Testis (tissue), 3 donors: ENCODE data around the gene OTX1. TPM values are rescaled to one million over a fixed set of nuclear protein-coding genes. Genes with fewer than 3 reads are reported as not detected.

Experiments
- DNase-seq: peaks from one replicate; pipeline ENCODE4 v3.0.0-alpha.2; 2019
- H3K27ac ChIP-seq, 2 donors: fragments of 200-600 bp; sonication (generic); one replicate each; pipeline ENCODE4 v1.5.1; 2019
- H3K27me3 ChIP-seq: fragments of 200-600 bp; sonication (generic); one replicate; pipeline ENCODE4 v1.5.1; 2019
- H3K36me3 ChIP-seq: fragments of 200-600 bp; sonication (generic); one replicate; pipeline ENCODE4 v1.5.1; 2017; ENCODE audit warnings: low read depth; ENCODE audit errors: missing control alignments
- H3K4me1 ChIP-seq: fragments of 200-600 bp; sonication (generic); one replicate; pipeline ENCODE4 v1.5.1; 2019
- H3K4me3 ChIP-seq, 2 donors: fragments of 200-600 bp; sonication (generic); one replicate each; pipeline ENCODE4 v1.5.1; 2017 to 2019
- H3K9me3 ChIP-seq: fragments of 200-600 bp; sonication (generic); one replicate; pipeline ENCODE4 v1.5.1; 2017
- POLR2A ChIP-seq: fragments of 450-650 bp; IDR thresholded peaks from one replicate; pipeline ENCODE4 v1.6.1; 2017; ENCODE audit warnings: antibody characterized with exemption, mild to moderate bottlenecking, moderate library complexity
- WGBS, 2 donors: methylation state at CpG; one replicate each; pipeline ENCODE4 v1.1.5; 2018; 5-methylcytosine and 5-hydroxymethylcytosine counted together
- intact Hi-C: fragments of 100-400 bp; cut with DNase I; formaldehyde crosslinking; loops from one replicate; pipeline ENCODE4 v1.15.1; 2023; ENCODE audit warnings: low total_unique reads
- polyA plus RNA-seq: library from polyadenylated mRNA; stranded (reverse); fragments of 350-450 nt; fragmentation: Illumina TruSeq; extraction: RNeasy Lipid Tissue Mini Kit (QIAGEN cat#74804); gene quantifications from one replicate; pipeline ENCODE4 v1.2.3, GENCODE V29; 2014; ENCODE audit warnings: low read depth, low replicate concordance; ENCODE audit not compliant: insufficient read depth
- total RNA-seq, 2 donors: library from RNA; depleted of rRNA; stranded (reverse); fragments of >200 nt; gene quantifications; one replicate each; pipeline ENCODE4 v1.2.3, GENCODE V29; 2016
- TF ChIP-seq, protein P1 (sequence below), 3 experiments: fragments of 450-650 bp in 2 of 3; fragments of 200-600 bp in 1 of 3; sonication (generic) in 1 of 3; IDR thresholded peaks; one replicate each; pipeline ENCODE4 v1.5.1; 2016 to 2019; ENCODE audit warnings: antibody characterized with exemption in 3 of 3, mild to moderate bottlenecking in 2 of 3, moderate library complexity in 1 of 3

The OTX1 gene
- total and polyA plus RNA-seq, 3 donors from 2014 or later: 0.36 to 0.56 (median 0.39) TPM

DNA sequence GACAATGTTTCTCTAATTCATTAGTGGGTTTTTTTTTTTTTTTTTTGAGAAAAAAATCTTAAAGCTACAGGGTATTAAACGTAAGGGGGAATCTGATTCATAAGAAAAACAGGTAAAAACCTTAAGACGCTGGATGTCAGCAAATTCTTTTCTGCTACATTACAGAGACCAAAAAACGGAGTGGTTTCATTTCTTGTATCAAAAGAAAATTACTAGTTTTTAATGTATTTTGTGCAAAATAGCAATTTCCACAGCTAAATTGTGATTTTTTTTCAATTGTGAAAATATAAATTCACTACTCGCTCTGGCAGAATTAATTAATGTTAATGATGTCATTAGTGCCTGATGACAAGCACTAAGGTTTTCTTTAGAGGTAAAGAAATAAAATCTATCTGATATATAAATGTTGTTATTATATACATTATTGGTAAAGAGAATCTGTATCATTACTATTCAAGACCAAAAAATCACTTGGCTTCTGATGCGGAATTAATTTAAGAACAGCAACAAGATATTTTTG is 9.9 kb downstream of the OTX1 start:
- H3K27me3 ChIP-seq: peaks cover 4% of the 10 kb centered on the region
- no peak for DNase-seq
- intact Hi-C loops: no loop called here
- H3K27ac ChIP-seq: no peak overlapping the region
- H3K9me3 ChIP-seq: no peaks in the 10 kb centered on the region
- TF ChIP-seq POLR2A: no peak
- TF ChIP-seq, protein P1, sequence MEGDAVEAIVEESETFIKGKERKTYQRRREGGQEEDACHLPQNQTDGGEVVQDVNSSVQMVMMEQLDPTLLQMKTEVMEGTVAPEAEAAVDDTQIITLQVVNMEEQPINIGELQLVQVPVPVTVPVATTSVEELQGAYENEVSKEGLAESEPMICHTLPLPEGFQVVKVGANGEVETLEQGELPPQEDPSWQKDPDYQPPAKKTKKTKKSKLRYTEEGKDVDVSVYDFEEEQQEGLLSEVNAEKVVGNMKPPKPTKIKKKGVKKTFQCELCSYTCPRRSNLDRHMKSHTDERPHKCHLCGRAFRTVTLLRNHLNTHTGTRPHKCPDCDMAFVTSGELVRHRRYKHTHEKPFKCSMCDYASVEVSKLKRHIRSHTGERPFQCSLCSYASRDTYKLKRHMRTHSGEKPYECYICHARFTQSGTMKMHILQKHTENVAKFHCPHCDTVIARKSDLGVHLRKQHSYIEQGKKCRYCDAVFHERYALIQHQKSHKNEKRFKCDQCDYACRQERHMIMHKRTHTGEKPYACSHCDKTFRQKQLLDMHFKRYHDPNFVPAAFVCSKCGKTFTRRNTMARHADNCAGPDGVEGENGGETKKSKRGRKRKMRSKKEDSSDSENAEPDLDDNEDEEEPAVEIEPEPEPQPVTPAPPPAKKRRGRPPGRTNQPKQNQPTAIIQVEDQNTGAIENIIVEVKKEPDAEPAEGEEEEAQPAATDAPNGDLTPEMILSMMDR (IDR thresholded peaks at IDR 0.05): no peak
- 31% methylated on average over 5 of the region's 5 CpGs for WGBS, 2 donors
- H3K4me3 ChIP-seq: no peak overlapping the region
- peaks cover 8% of the 10 kb centered on the region for H3K4me1 ChIP-seq
- H3K36me3 ChIP-seq: no peaks in the 10 kb centered on the region

- H3K9me3 ChIP-seq: no peaks in the 10 kb centered on the region
- H3K27ac ChIP-seq: no peak overlapping the region
- peak; percentile 16 for DNase-seq
- 77 to 84% methylated on average over 1 of the region's 1 CpG for WGBS, 2 donors
- no peaks in the 10 kb centered on the region for H3K36me3 ChIP-seq
- TF ChIP-seq, protein P1 (IDR thresholded peaks at IDR 0.05): no peak
- TF ChIP-seq POLR2A: no peak
- peaks cover 2% of the 10 kb centered on the region for H3K27me3 ChIP-seq
- intact Hi-C loops: no loop called here
- H3K4me3 ChIP-seq: no peak overlapping the region
- H3K4me1 ChIP-seq: peaks cover under 1% of the 10 kb centered on the region
Measured at GRCh38 chr2:63064197-63064596, 13.6 kb downstream of the OTX1 start.

DNA sequence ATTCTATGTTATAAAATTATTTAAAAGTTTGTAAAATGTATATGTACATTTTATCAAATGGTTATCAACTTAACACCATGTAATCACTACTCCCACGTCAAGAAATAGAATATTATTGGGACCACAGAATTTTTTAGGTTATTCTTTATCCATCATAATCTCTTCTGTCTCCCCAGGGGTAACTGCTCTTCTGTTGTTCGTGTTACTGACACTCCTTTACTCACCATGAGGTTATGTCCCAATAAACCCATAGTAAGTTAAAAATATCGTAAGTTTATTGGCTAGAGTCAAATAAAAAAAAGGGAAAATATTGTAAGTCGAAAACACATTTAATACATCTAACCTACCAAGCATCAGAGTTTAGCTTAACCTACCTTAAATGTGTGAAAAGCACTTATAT is 14.0 kb downstream of the OTX1 start:
- Histone ChIP-seq H3K27me3 (no peaks in the 10 kb centered on the region), H3K9me3 (no peaks in the 10 kb centered on the region), H3K27ac (no peak overlapping the region), H3K4me3 (no peak overlapping the region), H3K36me3 (no peaks in the 10 kb centered on the region), H3K4me1 (no peaks in the 10 kb centered on the region)
- no peak for DNase-seq
- 82 to 85% methylated on average over 4 of the region's 4 CpGs for WGBS, 2 donors
- intact Hi-C loops: no loop called here
- TF ChIP-seq, protein P1 (IDR thresholded peaks at IDR 0.05): no peak
- no peak for TF ChIP-seq POLR2A

- no peak overlapping the region for H3K27ac ChIP-seq
- no peak overlapping the region for H3K4me3 ChIP-seq
- intact Hi-C loops: no loop called here
- WGBS, 2 donors: 72 to 81% methylated on average over 3 of the region's 3 CpGs
- no peaks in the 10 kb centered on the region for H3K4me1 ChIP-seq
- H3K9me3 ChIP-seq: no peaks in the 10 kb centered on the region
- DNase-seq: no peak
- no peaks in the 10 kb centered on the region for H3K27me3 ChIP-seq
- no peaks in the 10 kb centered on the region for H3K36me3 ChIP-seq
- no peak for TF ChIP-seq POLR2A
- TF ChIP-seq, protein P1 (IDR thresholded peaks at IDR 0.05): no peak
Measured at GRCh38 chr2:63066265-63066664, 15.6 kb downstream of the OTX1 start.

- H3K36me3 ChIP-seq: no peaks in the 10 kb centered on the region
- no peak overlapping the region for H3K27ac ChIP-seq
- no peaks in the 10 kb centered on the region for H3K9me3 ChIP-seq
- WGBS, 2 donors: 83 to 87% methylated on average over 2 of the region's 2 CpGs
- TF ChIP-seq, protein P1 (IDR thresholded peaks at IDR 0.05): no peak
- no peak for TF ChIP-seq POLR2A
- H3K4me3 ChIP-seq: no peak overlapping the region
- intact Hi-C loops: no loop called here
- H3K27me3 ChIP-seq: no peaks in the 10 kb centered on the region
- H3K4me1 ChIP-seq: no peaks in the 10 kb centered on the region
- DNase-seq: no peak
Measured at GRCh38 chr2:63066838-63067237, 16.2 kb downstream of the OTX1 start.
